K562 (cell line): Measurements from ENCODE around the gene BEST4. TPM values are rescaled to one million over a fixed set of nuclear protein-coding genes. Genes with fewer than 3 reads are reported as not detected.
A peak's percentile ranks its signal among the peaks of the same experiment; 100 is the strongest.

Source experiments
- CCNT2 ChIP-seq: IDR thresholded peaks from 2 replicates; pipeline ENCODE4 v1.6.1; 2011; ENCODE audit warnings: borderline replicate concordance, low read depth, mild to moderate bottlenecking, moderate library complexity, mixed read lengths, low read length; ENCODE audit not compliant: insufficient read length; ENCODE audit errors: extremely low read depth
- ETS1 ChIP-seq: conservative IDR thresholded peaks from 2 replicates; pipeline ENCODE4 v1.6.1; 2011; ENCODE audit warnings: low read depth, mild to moderate bottlenecking, low read length; ENCODE audit not compliant: control insufficient read depth
- NCOA6 ChIP-seq: fragments of 450-650 bp; IDR thresholded peaks from 2 replicates; pipeline ENCODE4 v1.6.1; 2017; ENCODE audit warnings: mild to moderate bottlenecking
- NFRKB ChIP-seq: fragments of 450-650 bp; IDR thresholded peaks from 2 replicates; pipeline ENCODE4 v1.6.1; 2016; ENCODE audit warnings: low read depth
- RBFOX2 ChIP-seq: fragments of 200-400 bp; formaldehyde crosslinking; IDR thresholded peaks from 2 replicates; pipeline ENCODE4 v1.6.1; 2017; ENCODE audit warnings: low read depth, mild to moderate bottlenecking, low read length, moderate library complexity
- RFX1 ChIP-seq: fragments of 450-650 bp; IDR thresholded peaks from 2 replicates; pipeline ENCODE4 v1.6.1; 2016; ENCODE audit warnings: mild to moderate bottlenecking, moderate library complexity
- SLC30A9 ChIP-seq: fragments of 250-450 bp; sonication (Bioruptor Pico); IDR thresholded peaks from 2 replicates; pipeline ENCODE4 v1.8.0; 2022; ENCODE audit warnings: mild to moderate bottlenecking, moderate library complexity
- STAT6 ChIP-seq: sonication (generic); formaldehyde crosslinking; IDR thresholded peaks from 2 replicates; pipeline ENCODE4 v1.8.1; 2023; ENCODE audit warnings: mild to moderate bottlenecking, missing genetic modification reagents
- ZNF134 ChIP-seq: fragments of 250-450 bp; sonication (Bioruptor Pico); conservative IDR thresholded peaks from 2 replicates; pipeline ENCODE4 v1.4.0; 2020
- ZNF143 ChIP-seq: sonication (generic); formaldehyde crosslinking; IDR thresholded peaks from 2 replicates; pipeline ENCODE4 v1.9.0; 2022; ENCODE audit warnings: mild to moderate bottlenecking, missing genetic modification reagents
- ZNF280B ChIP-seq: fragments of 250-450 bp; sonication (Bioruptor Pico); IDR thresholded peaks from 2 replicates; pipeline ENCODE4 v1.5.1; 2021; ENCODE audit warnings: mild to moderate bottlenecking
- polyA plus RNA-seq, 8 experiments: library from polyadenylated mRNA; depleted of rRNA in 4 of 8; stranded (reverse) in 5 of 8; unstranded in 3 of 8; fragments of >200 nt; fragmentation: Nextera tagmentation in 2 of 8; fragmentation: Illumina TruSeq in 1 of 8; extraction: Ambion mirVana in 2 of 8; extraction: Trizol in 1 of 8; gene quantifications; 2 replicates each; pipeline versions ENCODE4 v1.2.1 to v1.2.3, GENCODE V29; 2011 to 2014; ENCODE audit warnings: inconsistent platforms in 1 of 8, missing spikeins in 1 of 8
- total RNA-seq, 7 experiments: library from RNA; depleted of rRNA in 6 of 7; stranded (reverse); fragments of >200 nt in 6 of 7; fragmentation: Illumina TruSeq in 2 of 7; extraction: Trizol in 2 of 7; gene quantifications; 2 replicates each; pipeline versions ENCODE4 v1.2.1 to v1.2.3, GENCODE V29; 2011 to 2021; ENCODE audit warnings: low replicate concordance in 1 of 7
- TF ChIP-seq, protein P1 (sequence below): fragments of 450-650 bp; formaldehyde crosslinking; IDR thresholded peaks from 2 replicates; pipeline ENCODE4 v1.4.0; 2022; ENCODE audit warnings: missing genetic modification characterization
- TF ChIP-seq, protein P2 (sequence below): fragments of 200-800 bp; sonication (Bioruptor generic); IDR thresholded peaks from 2 replicates; pipeline ENCODE4 v1.6.1; 2016; ENCODE audit warnings: missing genetic modification characterization, missing compliant biosample characterization

BEST4 gene
- total and polyA plus RNA-seq, 9 of the 15 experiments (the other 6 are each of a cell fraction or from before 2014, with no cell fraction given), result 0.07 to 0.11 TPM; not detected in 7

DNA sequence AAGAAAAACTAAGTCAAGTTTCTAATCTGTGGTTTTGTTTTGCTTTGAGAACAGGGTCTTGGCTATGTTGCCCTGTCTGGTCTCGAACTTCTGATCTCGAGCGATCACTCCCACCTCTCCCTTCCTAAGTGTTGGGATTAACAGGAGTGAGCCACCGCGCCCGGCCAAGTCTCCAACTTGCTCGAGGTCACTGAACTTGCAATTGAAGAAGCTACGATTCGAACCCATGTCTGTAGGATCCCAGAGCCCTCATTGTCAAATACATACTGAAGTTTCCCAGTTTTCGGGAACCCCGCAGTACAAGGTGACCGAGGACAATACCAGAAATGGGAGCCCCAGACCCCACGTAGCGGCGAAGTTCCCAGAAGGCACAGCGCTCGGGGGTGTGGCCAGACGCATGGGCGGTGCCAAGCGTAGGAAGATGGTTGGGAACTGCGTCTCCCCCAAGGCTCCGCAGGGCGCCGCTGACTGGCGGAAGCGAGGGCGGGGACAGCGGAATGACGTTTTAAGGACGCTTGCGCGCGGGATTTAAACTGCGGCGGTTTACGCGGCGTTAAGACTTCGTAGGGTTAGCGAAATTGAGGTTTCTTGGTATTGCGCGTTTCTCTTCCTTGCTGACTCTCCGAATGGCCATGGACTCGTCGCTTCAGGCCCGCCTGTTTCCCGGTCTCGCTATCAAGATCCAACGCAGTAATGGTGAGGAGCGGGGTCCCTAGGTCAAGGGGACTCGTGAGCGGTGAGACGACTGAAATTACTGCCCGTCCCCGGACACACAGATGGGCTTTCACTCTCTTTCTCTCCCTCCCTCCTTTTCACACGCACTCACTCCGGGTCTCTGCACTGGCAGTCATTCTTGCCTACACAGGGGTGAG lies 48.4 kb downstream of the BEST4 start, which contains the start of gene KIF2C (continued):
- TF ChIP-seq NFRKB (peak; percentile 78; the same call in 1 of the 2 replicates), RFX1 (no peak), RBFOX2 (peak; percentile 97), STAT6 (peak; percentile 98), CCNT2 (peak; percentile 55), ZNF134 (CRISPR knock-in tag) (no peak), ZNF280B (no peak), ETS1 (peak; percentile 81; the same call in 1 of the 2 replicates), ZNF143 (CRISPR knock-in tag) (peak; percentile 80), SLC30A9 (no peak), NCOA6 (peak; percentile 89)
- TF ChIP-seq, protein P1, sequence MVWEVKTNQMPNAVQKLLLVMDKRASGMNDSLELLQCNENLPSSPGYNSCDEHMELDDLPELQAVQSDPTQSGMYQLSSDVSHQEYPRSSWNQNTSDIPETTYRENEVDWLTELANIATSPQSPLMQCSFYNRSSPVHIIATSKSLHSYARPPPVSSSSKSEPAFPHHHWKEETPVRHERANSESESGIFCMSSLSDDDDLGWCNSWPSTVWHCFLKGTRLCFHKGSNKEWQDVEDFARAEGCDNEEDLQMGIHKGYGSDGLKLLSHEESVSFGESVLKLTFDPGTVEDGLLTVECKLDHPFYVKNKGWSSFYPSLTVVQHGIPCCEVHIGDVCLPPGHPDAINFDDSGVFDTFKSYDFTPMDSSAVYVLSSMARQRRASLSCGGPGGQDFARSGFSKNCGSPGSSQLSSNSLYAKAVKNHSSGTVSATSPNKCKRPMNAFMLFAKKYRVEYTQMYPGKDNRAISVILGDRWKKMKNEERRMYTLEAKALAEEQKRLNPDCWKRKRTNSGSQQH (CRISPR knock-in tag), result peak; percentile 52; the same call in 1 of the 2 replicates
- TF ChIP-seq, protein P2, sequence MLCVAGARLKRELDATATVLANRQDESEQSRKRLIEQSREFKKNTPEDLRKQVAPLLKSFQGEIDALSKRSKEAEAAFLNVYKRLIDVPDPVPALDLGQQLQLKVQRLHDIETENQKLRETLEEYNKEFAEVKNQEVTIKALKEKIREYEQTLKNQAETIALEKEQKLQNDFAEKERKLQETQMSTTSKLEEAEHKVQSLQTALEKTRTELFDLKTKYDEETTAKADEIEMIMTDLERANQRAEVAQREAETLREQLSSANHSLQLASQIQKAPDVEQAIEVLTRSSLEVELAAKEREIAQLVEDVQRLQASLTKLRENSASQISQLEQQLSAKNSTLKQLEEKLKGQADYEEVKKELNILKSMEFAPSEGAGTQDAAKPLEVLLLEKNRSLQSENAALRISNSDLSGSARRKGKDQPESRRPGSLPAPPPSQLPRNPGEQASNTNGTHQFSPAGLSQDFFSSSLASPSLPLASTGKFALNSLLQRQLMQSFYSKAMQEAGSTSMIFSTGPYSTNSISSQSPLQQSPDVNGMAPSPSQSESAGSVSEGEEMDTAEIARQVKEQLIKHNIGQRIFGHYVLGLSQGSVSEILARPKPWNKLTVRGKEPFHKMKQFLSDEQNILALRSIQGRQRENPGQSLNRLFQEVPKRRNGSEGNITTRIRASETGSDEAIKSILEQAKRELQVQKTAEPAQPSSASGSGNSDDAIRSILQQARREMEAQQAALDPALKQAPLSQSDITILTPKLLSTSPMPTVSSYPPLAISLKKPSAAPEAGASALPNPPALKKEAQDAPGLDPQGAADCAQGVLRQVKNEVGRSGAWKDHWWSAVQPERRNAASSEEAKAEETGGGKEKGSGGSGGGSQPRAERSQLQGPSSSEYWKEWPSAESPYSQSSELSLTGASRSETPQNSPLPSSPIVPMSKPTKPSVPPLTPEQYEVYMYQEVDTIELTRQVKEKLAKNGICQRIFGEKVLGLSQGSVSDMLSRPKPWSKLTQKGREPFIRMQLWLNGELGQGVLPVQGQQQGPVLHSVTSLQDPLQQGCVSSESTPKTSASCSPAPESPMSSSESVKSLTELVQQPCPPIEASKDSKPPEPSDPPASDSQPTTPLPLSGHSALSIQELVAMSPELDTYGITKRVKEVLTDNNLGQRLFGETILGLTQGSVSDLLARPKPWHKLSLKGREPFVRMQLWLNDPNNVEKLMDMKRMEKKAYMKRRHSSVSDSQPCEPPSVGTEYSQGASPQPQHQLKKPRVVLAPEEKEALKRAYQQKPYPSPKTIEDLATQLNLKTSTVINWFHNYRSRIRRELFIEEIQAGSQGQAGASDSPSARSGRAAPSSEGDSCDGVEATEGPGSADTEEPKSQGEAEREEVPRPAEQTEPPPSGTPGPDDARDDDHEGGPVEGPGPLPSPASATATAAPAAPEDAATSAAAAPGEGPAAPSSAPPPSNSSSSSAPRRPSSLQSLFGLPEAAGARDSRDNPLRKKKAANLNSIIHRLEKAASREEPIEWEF, result 0 out of 2 replicates have a peak, but pooled peaks have one; percentile 6
